GM12865 (cell line): ENCODE results near the gene INSRR.

Experiments used
- DNase-seq: peaks from one replicate; pipeline ENCODE4 v3.0.0; 2010; ENCODE audit warnings: low read depth
- H3K4me3 ChIP-seq: 2 replicates; pipeline ENCODE4 v1.5.1; 2011; ENCODE audit warnings: mild to moderate bottlenecking, low read depth, low read length, control low read depth
- CTCF ChIP-seq: IDR thresholded peaks from 2 replicates; pipeline ENCODE4 v1.5.1; 2011; ENCODE audit warnings: low read length, control low read depth, low read depth, inconsistent platforms; ENCODE audit not compliant: insufficient read depth; ENCODE audit errors: missing control alignments

Gene INSRR

GRCh38 chr1:156845055-156845952, 13.6 kb downstream of the INSRR start:
- H3K4me3 ChIP-seq, result no peak overlapping the region
- DNase-seq, result no peak
- no peak for TF ChIP-seq CTCF

- H3K4me3 ChIP-seq, result no peak overlapping the region
- DNase-seq, result no peak
- TF ChIP-seq CTCF, result no peak
Measured at GRCh38 chr1:156844638-156845037, 14.3 kb downstream of the INSRR start.

GRCh38 chr1:156844102-156844501, 14.8 kb downstream of the INSRR start:
- no peak overlapping the region for H3K4me3 ChIP-seq
- no peak for DNase-seq
- no peak for TF ChIP-seq CTCF

GRCh38 chr1:156842618-156843300, 16.2 kb downstream of the INSRR start:
- DNase-seq, result no peak
- TF ChIP-seq CTCF, result no peak
- H3K4me3 ChIP-seq, result no peak overlapping the region

- TF ChIP-seq CTCF, result no peak
- no peak overlapping the region for H3K4me3 ChIP-seq
Measured at GRCh38 chr1:156841295-156841855, 17.5 kb downstream of the INSRR start.

GRCh38 chr1:156840898-156841279, 18.0 kb downstream of the INSRR start:
- H3K4me3 ChIP-seq, result no peak overlapping the region
- DNase-seq, result no peak
- no peak for TF ChIP-seq CTCF

More at GRCh38 chr1:156841295-156841855, 17.5 kb downstream of the INSRR start:
- no peak for DNase-seq
